ENCODE measurements around the gene EHBP1.

EHBP1 gene

GRCh38 chr2:62783679-62784078 lies 78.2 kb downstream of the EHBP1 start:
- no peak for DNase-seq (ENCODE audit: low read depth, low spot score)

- no peak for DNase-seq (ENCODE audit: low read depth, low spot score)
These were observed 78.8 kb downstream of the EHBP1 start for GRCh38 chr2:62784341-62784740.

GRCh38 chr2:62785216-62785615 lies 79.7 kb downstream of the EHBP1 start:
- no peak for DNase-seq (ENCODE audit: low read depth, low spot score)

- no peak for DNase-seq (ENCODE audit: low read depth, low spot score)
These were observed 80.5 kb downstream of the EHBP1 start for GRCh38 chr2:62785810-62786597.

GRCh38 chr2:62787386-62787785 lies 81.9 kb downstream of the EHBP1 start:
- no peak for DNase-seq (ENCODE audit: low read depth, low spot score)

- DNase-seq (ENCODE audit: low read depth, low spot score), result no peak
These were observed 84.0 kb downstream of the EHBP1 start for GRCh38 chr2:62789518-62789917.

- DNase-seq (ENCODE audit: low read depth, low spot score), result no peak
These were observed 84.4 kb downstream of the EHBP1 start for GRCh38 chr2:62789918-62790317.

- DNase-seq (ENCODE audit: low read depth, low spot score), result no peak
These were observed 86.9 kb downstream of the EHBP1 start for GRCh38 chr2:62792408-62792807.

GRCh38 chr2:62793213-62793612 lies 87.7 kb downstream of the EHBP1 start:
- DNase-seq (ENCODE audit: low read depth, low spot score), result no peak

- DNase-seq (ENCODE audit: low read depth, low spot score), result no peak
These were observed 89.3 kb downstream of the EHBP1 start for GRCh38 chr2:62794791-62795190.

- DNase-seq (ENCODE audit: low read depth, low spot score), result no peak
These were observed 89.8 kb downstream of the EHBP1 start for GRCh38 chr2:62795341-62795740.

- no peak for DNase-seq (ENCODE audit: low read depth, low spot score)
These were observed 91.6 kb downstream of the EHBP1 start for GRCh38 chr2:62797107-62797506.

GRCh38 chr2:62800618-62801017 lies 95.1 kb downstream of the EHBP1 start:
- DNase-seq (ENCODE audit: low read depth, low spot score), result no peak

GRCh38 chr2:62801110-62801509 lies 95.6 kb downstream of the EHBP1 start:
- DNase-seq (ENCODE audit: low read depth, low spot score), result no peak

GRCh38 chr2:62801814-62802523 lies 96.5 kb downstream of the EHBP1 start:
- DNase-seq (ENCODE audit: low read depth, low spot score), result no peak

GRCh38 chr2:62803961-62804360 lies 98.4 kb downstream of the EHBP1 start:
- no peak for DNase-seq (ENCODE audit: low read depth, low spot score)

GRCh38 chr2:62806231-62806630 lies 100.7 kb downstream of the EHBP1 start:
- no peak for DNase-seq (ENCODE audit: low read depth, low spot score)

GRCh38 chr2:62808554-62808953 lies 103.0 kb downstream of the EHBP1 start:
- no peak for DNase-seq (ENCODE audit: low read depth, low spot score)

GRCh38 chr2:62811086-62811485 lies 105.6 kb downstream of the EHBP1 start:
- DNase-seq (ENCODE audit: low read depth, low spot score), result no peak

- DNase-seq (ENCODE audit: low read depth, low spot score), result no peak
These were observed 106.5 kb downstream of the EHBP1 start for GRCh38 chr2:62811972-62812371.

GRCh38 chr2:62812921-62813825 lies 107.7 kb downstream of the EHBP1 start:
- DNase-seq (ENCODE audit: low read depth, low spot score), result no peak

GRCh38 chr2:62814123-62814522 lies 108.6 kb downstream of the EHBP1 start:
- DNase-seq (ENCODE audit: low read depth, low spot score), result peak; percentile 63

Measured in smooth muscle cell of the brain vasculature (primary cell).